ENCODE measurements around the gene NCOA7. TPM values are rescaled to one million over a fixed set of nuclear protein-coding genes. Genes with fewer than 3 reads are reported as not detected.
"Not testable (repeated sequence)": the region's sequence is repeated elsewhere in the genome, so short reads cannot be mapped to it uniquely, and the experiment has no call there.

Gene NCOA7
- total RNA-seq, 8 experiments from 2014 or later: 11.2 to 38.1 (median 20.5) TPM

DNA sequence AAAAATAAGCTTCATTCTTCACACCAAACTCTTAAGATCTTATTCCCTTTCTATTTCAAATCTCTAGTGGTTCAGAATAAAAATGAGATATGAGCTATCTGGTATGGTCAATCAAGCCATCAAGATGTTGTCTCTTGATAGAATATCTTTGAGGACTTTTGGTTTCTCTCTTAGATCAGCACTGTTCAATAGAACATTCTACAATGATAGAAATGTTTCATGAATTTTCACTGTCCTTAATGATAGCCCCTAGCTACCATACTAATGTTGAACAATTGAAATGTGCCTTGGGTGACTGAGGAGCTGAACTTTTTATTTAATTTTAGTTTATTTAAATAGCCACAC, 141.7 kb downstream of the NCOA7 start:
- peak in 1 of 8 experiments; percentile 15 for ATAC-seq (replicated peaks in 6 of 8)
- Histone ChIP-seq H3K4me3 (no peak overlapping the region), H3K4me1 (replicated peaks in 1 of 2) (no peaks in the 10 kb centered on the region), H3K27ac (no peak overlapping the region)
- in situ Hi-C loops (cut with MboI; ENCODE audit: low pct_unique_long_range_greater_than_20kb in 2 of 9, low sequenced_read_pairs in 9 of 9, unreplicated experiment in 9 of 9): no loop called here

GRCh38 chr6:125935520-125935919, 144.8 kb downstream of the NCOA7 start:
- H3K4me3 ChIP-seq; H3K4me1 ChIP-seq (replicated peaks in 1 of 2); in situ Hi-C loops (cut with MboI; ENCODE audit: low pct_unique_long_range_greater_than_20kb in 2 of 9, low sequenced_read_pairs in 9 of 9, unreplicated experiment in 9 of 9); ATAC-seq (replicated peaks in 6 of 8); H3K27ac ChIP-seq: not testable (repeated sequence)
- 63 to 100% (median 92%) methylated on average over 2 to 4 of the region's 5 CpGs; no CpG with 5 or more reads in 6 of the 10 experiments for WGBS, 10 experiments

- Histone ChIP-seq H3K27ac (no peak overlapping the region), H3K4me3 (no peak overlapping the region), H3K4me1 (replicated peaks in 1 of 2) (no peaks in the 10 kb centered on the region)
- 43 to 100% (median 63%) methylated on average over 1 of the region's 1 CpG; no CpG with 5 or more reads in 6 of the 10 experiments for WGBS, 10 experiments
- ATAC-seq (replicated peaks in 6 of 8): no peak
- in situ Hi-C loops (cut with MboI; ENCODE audit: low pct_unique_long_range_greater_than_20kb in 2 of 9, low sequenced_read_pairs in 9 of 9, unreplicated experiment in 9 of 9): no loop called here
Observed at GRCh38 chr6:125939026-125939425, 148.3 kb downstream of the NCOA7 start.

DNA sequence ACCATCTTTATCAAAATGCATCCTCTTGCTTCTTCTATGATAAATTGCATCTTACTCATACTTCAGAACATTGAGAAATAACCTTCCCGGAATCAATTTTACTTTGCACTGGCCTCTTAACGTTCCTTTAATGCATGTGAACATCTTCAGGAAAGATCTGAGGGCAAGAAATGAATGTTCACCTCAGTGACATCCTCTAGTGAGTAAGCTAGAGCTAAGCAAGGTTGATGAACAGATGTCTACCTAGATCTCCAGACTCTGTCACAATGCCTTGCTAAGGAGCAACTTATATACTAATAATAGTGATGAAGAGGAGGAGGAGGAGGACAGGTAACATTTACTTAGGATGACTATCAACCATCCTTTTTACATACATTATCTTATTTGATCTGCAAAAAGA, 149.0 kb downstream of the NCOA7 start:
- H3K4me3 ChIP-seq: no peak overlapping the region
- in situ Hi-C loops (cut with MboI; ENCODE audit: low pct_unique_long_range_greater_than_20kb in 2 of 9, low sequenced_read_pairs in 9 of 9, unreplicated experiment in 9 of 9): no loop called here
- no peak for ATAC-seq (replicated peaks in 6 of 8)
- 58 to 100% (median 76%) methylated on average over 1 to 2 of the region's 2 CpGs; no CpG with 5 or more reads in 2 of the 10 experiments for WGBS, 10 experiments
- H3K4me1 ChIP-seq (replicated peaks in 1 of 2): no peaks in the 10 kb centered on the region
- H3K27ac ChIP-seq: no peak overlapping the region

DNA sequence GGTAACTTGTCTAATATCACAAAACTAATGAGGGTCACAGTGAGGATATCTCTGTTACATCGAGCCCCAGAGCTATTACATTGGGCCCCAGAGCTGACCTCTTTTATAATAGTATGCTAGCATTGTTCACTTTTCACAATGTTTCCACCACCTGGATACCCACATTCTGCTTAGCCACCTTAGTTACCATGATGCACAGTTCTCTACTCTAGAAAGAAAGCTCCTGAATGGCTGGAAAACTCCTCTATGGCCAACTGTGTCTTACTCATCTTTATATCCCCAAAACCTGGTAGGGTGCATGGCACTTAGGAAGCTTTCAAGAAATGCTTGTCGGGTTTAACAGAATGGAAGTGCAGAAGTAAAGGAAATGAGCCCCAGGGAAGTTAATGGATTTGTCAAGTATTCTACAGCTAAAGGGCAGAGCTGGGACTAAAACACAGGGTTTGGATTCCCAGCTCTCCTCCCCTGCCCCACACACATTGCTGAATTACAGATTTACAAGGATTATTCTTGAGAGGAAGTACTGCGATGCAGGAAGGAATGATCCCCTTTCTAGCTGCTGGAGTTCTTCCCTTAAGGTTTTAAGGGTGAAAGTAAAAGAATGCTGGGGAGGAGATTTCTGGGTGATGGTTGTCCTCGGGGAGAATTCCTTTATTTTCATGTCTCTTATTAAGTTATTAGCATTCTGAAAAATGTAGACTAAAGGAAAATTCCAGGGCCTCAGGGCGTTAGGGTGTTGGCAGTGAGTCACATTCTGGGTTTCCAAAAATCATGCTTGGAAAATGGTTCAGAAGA, 149.7 kb downstream of the NCOA7 start:
- no peaks in the 10 kb centered on the region for H3K4me1 ChIP-seq (replicated peaks in 1 of 2)
- in situ Hi-C loops (cut with MboI; ENCODE audit: low pct_unique_long_range_greater_than_20kb in 2 of 9, low sequenced_read_pairs in 9 of 9, unreplicated experiment in 9 of 9): no loop called here
- ATAC-seq (replicated peaks in 6 of 8): peak in 3 of 8 experiments; percentile 75 to 91 (median 78)
- H3K4me3 ChIP-seq: no peak overlapping the region
- WGBS, 10 experiments: 36 to 91% (median 68%) methylated on average over 1 to 5 of the region's 5 CpGs; no CpG with 5 or more reads in 1 of the 10 experiments
- no peak overlapping the region for H3K27ac ChIP-seq

DNA sequence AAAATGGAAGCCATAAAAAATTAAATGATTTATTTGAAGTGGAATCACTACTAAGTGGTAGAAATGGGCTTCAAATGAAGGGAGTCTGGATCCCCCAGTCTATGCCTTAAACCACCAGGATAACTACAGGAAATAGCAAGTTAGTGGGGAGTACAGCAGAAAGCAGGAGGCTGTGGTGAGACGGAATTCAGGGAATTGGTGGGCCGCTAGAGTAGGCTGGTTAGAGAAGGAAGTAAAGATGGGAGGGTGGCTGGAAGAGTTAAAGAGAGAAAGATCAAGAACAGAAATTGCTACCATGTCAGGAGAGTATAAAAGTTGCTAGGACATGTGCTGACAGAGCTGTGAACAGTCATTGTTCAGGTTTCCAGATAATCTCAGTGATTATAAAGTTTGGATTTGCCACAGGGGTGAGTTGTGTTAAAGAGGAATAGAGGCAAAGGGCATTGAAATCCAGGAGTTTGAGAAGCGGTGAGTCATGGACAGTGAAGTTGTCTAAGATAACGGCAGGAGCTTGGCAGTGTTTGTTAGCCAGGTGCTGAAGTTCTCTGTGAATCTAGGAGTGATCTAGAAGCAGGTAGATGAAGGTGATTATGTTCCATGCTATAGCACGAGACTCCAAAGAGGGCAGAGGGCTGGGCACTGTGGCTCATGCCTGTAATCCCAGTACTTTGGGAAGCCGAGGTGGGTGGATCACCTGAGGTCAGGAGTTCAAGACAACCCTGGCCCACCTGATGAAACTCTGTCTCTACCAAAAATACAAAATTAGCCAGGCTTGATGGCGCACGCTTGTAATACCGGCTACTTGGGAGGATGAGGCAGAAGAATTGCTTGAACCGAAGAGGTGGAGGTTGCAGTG, 152.1 kb downstream of the NCOA7 start:
- Histone ChIP-seq H3K4me3 (no peak overlapping the region), H3K27ac (no peak overlapping the region), H3K4me1 (replicated peaks in 1 of 2) (no peaks in the 10 kb centered on the region)
- in situ Hi-C loops (cut with MboI; ENCODE audit: low pct_unique_long_range_greater_than_20kb in 2 of 9, low sequenced_read_pairs in 9 of 9, unreplicated experiment in 9 of 9): no loop called here
- 70 to 100% (median 94%) methylated on average over 1 to 9 of the region's 10 CpGs; no CpG with 5 or more reads in 1 of the 10 experiments for WGBS, 10 experiments
- no peak for ATAC-seq (replicated peaks in 6 of 8)

DNA sequence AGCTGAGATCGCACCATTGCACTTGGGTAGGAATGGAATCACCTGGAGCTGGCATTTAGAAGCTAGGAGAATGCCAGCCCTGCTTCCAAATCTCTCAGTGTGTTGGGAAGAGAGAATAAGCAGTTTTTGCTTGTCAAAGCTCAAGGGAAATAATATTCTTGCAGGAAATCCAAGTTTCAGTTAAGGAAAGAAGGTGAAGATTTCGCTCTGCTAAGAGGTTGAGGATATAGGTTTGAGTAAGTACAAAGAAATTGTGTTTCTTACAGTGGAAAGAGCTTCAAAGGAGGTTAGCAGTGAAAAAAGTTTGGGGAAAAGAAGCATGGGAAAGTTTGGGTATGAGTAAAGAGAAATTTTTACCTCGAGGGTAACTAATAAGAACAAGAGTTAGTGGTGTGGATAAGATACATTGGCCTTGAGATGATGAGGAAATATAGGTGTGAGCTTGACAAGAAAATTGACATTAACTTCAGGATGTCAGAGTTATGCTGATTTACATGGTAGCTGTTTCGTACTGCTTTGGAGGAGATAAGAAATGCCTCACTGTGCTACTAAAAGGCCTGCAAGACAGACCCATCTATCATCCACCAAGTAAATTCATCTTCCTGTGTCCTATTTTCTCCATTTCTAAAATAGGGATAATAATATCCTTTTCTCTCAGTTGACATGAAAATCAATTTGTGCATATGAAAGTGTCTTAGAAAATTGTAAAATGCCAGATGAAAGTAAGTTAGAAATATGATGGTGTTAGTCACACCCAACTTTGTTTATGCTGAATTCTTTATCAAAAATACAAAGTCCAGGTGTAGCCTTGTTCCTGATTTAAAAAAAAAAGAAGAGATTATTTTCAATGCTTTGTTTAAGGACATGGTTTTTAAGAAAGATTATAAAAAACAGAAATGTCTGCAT, 153.0 kb downstream of the NCOA7 start:
- Histone ChIP-seq H3K27ac (no peak overlapping the region), H3K4me3 (no peak overlapping the region), H3K4me1 (replicated peaks in 1 of 2) (no peaks in the 10 kb centered on the region)
- in situ Hi-C loops (cut with MboI; ENCODE audit: low pct_unique_long_range_greater_than_20kb in 2 of 9, low sequenced_read_pairs in 9 of 9, unreplicated experiment in 9 of 9): no loop called here
- 72 to 95% (median 79%) methylated on average over 2 to 4 of the region's 4 CpGs for WGBS, 10 experiments
- no peak for ATAC-seq (replicated peaks in 6 of 8)

GRCh38 chr6:125944434-125944816, 153.7 kb downstream of the NCOA7 start:
- peak in 1 of 8 experiments; percentile 69 for ATAC-seq (replicated peaks in 6 of 8)
- Histone ChIP-seq H3K4me1 (replicated peaks in 1 of 2) (no peaks in the 10 kb centered on the region), H3K27ac (no peak overlapping the region), H3K4me3 (no peak overlapping the region)
- in situ Hi-C loops (cut with MboI; ENCODE audit: low pct_unique_long_range_greater_than_20kb in 2 of 9, low sequenced_read_pairs in 9 of 9, unreplicated experiment in 9 of 9): no loop called here
- 4 to 88% (median 78%) methylated on average over 1 to 5 of the region's 5 CpGs; no CpG with 5 or more reads in 1 of the 10 experiments for WGBS, 10 experiments

DNA sequence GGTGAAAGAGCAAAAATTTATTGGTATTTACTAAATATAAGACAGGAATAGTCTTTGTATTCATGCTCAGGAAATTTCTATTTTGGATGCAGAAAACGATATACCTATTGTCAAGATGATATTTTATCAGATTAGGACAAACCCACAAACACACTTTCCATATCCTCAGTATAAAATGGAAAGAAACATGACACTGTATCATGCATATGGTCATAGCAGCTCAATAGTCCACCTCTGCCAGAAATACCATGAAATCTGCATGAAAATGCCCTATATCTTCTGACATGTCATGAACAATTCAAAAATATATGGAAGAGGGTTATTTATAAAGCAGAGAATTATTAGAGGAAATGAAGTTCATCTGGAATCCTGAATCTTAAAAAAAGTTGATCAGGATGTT, 154.1 kb downstream of the NCOA7 start:
- H3K27ac ChIP-seq: no peak overlapping the region
- no peaks in the 10 kb centered on the region for H3K4me1 ChIP-seq (replicated peaks in 1 of 2)
- WGBS, 10 experiments: 27 to 100% (median 79%) methylated on average over 1 of the region's 1 CpG; no CpG with 5 or more reads in 2 of the 10 experiments
- no peak overlapping the region for H3K4me3 ChIP-seq
- no peak for ATAC-seq (replicated peaks in 6 of 8)
- in situ Hi-C loops (cut with MboI; ENCODE audit: low pct_unique_long_range_greater_than_20kb in 2 of 9, low sequenced_read_pairs in 9 of 9, unreplicated experiment in 9 of 9): no loop called here

DNA sequence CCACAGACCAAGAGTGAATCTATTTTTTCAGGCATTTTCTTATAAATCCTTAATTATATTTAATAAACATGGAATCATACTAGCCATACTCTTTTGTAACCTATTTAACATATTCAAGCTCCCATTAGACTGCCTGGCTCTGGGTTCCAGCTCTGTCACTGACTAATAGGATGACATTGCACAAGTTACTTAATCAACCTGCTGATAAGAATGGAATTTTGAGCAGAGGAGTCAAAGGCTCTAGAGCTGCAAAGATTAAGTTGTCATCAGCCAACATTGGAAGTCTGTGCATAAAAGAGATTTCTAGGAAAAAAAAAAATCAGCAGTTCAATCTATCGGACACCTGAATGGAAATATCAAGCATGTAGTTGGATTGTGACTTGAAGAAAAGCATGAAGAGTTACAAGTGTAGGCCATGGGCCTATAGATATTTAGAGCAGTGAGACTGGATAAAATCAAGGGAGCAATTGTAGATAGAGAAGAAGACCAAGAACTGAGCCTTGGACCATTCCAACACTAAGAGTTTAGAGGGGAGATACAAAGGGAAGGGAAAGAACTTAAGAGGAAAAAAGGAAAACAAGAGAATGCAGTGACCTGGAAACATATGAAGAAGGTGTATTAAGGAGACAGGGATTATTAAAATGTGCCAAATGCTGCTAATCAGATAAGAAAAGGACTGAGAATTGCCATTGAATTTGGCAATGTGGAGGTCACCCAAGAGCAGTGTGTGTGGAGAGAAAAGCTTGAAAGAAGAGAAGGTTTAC, 154.8 kb downstream of the NCOA7 start:
- Histone ChIP-seq H3K4me1 (replicated peaks in 1 of 2) (no peaks in the 10 kb centered on the region), H3K27ac (no peak overlapping the region), H3K4me3 (no peak overlapping the region)
- ATAC-seq (replicated peaks in 6 of 8): no peak
- WGBS, 10 experiments: 80 to 100% (median 100%) methylated on average over 1 of the region's 1 CpG; no CpG with 5 or more reads in 2 of the 10 experiments
- in situ Hi-C loops (cut with MboI; ENCODE audit: low pct_unique_long_range_greater_than_20kb in 2 of 9, low sequenced_read_pairs in 9 of 9, unreplicated experiment in 9 of 9): no loop called here

- Histone ChIP-seq H3K4me1 (replicated peaks in 1 of 2) (no peaks in the 10 kb centered on the region), H3K27ac (no peak overlapping the region), H3K4me3 (no peak overlapping the region)
- peak in 3 of 8 experiments; percentile 10 to 63 (median 22) for ATAC-seq (replicated peaks in 6 of 8)
- 0 to 92% (median 71%) methylated on average over 1 to 2 of the region's 2 CpGs; no CpG with 5 or more reads in 2 of the 10 experiments for WGBS, 10 experiments
- in situ Hi-C loops (cut with MboI; ENCODE audit: low pct_unique_long_range_greater_than_20kb in 2 of 9, low sequenced_read_pairs in 9 of 9, unreplicated experiment in 9 of 9): no loop called here
Observed at GRCh38 chr6:125947615-125948014, 156.9 kb downstream of the NCOA7 start.

DNA sequence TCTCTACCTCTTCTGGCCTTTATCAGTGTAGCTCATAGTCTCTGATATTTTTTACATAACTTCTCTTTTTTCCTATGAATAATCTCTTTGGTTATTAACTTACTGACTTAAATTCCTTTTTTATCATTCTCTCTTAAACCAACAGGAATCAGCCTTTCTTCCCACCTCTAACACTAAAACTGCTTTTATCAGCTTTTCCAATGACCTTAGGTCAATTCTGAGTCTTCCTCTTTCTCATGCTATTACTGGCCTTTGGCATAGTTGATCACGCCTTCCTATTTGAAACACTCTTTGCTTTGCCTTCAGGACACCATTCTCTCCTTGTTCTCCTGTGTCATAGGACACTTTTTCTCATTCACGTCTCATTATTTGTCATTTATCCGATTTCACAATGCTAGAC, 157.7 kb downstream of the NCOA7 start:
- in situ Hi-C loops (cut with MboI; ENCODE audit: low pct_unique_long_range_greater_than_20kb in 2 of 9, low sequenced_read_pairs in 9 of 9, unreplicated experiment in 9 of 9): no loop called here
- H3K27ac ChIP-seq: no peak overlapping the region
- no peak for ATAC-seq (replicated peaks in 6 of 8)
- no peaks in the 10 kb centered on the region for H3K4me1 ChIP-seq (replicated peaks in 1 of 2)
- WGBS, 10 experiments: 78 to 100% (median 93%) methylated on average over 1 to 3 of the region's 3 CpGs
- H3K4me3 ChIP-seq: no peak overlapping the region
